DMS53 treated with DMSO at 0.1 percent for 48 hours (cell line): ENCODE measurements around the gene RHBDL1.

Source experiments
- DNase-seq: peaks from one replicate; lab custom pipeline; 2025; ENCODE audit not compliant: unreplicated experiment; lab: John Stamatoyannopoulos, UW

The RHBDL1 gene

DNA sequence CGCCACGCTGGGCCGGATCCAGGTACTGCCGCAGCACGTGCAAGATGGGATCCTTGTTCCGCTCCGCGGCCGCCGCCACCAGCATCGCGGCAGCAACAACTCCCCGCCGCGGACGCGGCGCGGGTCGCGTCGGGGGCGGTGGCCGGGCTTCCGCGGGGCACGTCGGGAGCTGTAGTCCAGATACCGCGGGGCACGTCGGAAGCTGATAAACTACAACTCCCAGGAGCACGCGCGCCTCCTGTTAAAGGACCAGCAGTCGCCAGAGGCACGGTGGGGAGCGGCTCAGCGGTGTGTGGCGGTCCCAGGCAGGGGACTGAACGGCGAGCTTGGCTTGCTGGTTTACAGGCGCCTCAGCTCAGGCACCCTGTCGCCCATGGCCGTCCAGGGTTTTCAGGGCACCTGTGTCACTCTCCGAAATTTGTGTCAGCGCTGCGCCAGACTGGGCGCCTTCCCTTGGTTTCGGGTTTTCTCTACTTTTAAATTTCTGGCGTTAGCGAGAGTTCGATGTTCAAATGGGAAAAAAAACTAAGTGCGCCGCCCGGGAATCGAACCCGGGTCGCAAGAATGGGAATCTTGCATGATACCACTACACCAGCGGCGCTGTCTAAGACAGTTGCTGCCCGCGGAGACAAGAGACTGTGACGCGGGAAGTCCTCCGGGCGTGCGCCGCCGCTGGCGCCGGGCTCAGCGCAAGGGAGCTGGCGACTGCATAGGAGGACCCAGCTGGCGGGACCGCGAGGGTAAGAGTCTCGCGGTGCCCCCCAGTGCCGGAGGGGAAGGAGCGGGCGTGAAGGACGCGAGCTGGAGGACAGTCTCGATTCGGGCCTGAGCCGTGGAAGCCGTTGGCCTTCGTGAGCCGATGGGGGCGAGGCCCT is 39.0 kb upstream of the RHBDL1 start, which contains the start of gene METTL26:
METTL26 (minus strand) TSS at position 100 of the 875 bp plus-strand sequence; CDS start at position 85, 15 bp downstream.
- DNase-seq = peak; percentile 78

DNA sequence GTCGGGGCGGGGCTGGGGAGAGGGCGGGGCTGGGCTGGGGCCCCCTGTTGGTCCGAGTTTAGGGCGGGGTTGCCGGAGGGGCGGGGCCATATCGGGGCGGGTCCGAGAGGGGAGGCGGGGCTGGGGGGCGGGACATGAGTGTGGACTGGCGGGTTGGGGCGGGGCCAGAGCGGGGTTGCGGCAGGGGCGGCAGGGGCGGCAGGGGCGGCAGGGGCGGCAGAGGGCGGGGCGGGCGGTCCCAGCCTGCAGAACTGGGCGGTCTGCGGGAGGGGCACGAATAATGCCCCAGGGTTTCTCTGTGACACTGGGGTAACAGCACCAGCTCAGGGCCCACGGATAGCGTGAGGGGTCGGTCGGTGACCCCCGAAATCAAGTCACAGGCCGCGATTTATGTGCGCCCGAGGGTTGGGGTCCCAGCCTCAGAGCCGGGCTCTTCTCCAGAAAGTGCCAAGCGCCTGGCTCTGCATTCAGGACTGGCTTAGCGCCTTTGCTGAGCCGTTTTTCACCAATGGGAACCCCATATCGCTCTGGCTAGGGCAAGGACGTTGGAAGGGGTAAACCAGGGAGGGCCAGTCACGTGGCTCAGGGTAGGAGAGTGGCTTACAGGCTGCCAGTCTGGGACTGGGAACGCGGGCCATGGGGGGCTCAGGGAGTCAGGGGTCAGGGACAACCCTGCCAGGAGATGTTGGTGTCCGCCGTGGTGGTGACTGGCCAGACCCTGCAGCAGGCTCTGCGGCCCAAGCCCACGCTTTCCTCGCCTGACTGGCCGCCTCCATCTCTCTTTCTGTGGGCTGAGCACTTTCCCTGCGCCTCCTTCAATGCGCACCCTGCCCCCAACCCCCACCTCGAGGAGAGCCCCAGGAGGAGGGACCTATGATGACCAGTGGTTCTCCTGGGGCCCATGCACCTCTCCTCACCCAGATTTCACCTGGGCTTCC is 38.1 kb upstream of the RHBDL1 start:
- no peak for DNase-seq

DNA sequence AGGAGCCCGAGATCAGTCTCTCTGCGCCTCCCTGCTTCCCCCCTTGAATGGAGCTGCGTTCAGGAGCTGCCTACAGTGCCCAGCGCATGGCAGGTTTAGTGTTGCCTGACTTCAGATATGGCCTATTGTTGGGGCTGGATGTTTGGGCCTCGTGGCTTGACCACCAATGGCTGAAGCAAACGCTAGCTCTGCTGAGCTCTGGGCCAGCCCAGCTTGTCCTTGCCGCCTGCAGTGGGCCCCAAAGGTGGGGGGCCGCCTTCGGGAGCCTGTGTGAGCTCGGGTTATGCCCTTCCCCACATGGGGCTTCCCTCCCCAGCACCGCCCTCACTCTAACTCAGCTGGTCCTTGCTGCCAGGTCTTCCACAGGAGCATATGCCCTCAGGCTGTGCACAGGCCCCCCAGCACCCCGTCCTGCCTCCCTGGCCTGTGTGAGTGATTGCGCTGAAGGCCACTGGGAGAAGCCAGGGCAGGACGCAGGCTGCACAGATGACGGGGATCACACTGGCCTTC is 37.4 kb upstream of the RHBDL1 start:
- DNase-seq = no peak

DNA sequence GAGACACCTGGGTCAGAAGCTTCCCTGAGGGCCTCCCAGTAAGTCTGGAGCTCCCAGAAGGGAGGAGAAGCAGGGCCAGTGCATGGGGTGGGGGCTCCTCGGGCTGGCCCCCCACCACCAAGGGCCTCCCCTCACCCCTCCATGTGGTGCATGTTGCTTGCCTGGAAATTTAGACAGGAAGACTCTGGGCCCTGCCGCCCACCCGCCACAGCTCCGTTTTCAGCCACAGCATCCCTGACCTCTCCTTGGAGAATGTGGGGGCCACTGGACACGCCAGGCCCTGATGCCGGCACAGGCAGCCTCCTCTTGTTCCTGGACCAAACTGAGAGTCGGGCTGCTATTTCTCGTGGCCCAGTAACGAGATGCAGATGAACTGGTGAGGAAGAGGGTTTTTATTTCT is 36.6 kb upstream of the RHBDL1 start:
- DNase-seq = no peak

DNA sequence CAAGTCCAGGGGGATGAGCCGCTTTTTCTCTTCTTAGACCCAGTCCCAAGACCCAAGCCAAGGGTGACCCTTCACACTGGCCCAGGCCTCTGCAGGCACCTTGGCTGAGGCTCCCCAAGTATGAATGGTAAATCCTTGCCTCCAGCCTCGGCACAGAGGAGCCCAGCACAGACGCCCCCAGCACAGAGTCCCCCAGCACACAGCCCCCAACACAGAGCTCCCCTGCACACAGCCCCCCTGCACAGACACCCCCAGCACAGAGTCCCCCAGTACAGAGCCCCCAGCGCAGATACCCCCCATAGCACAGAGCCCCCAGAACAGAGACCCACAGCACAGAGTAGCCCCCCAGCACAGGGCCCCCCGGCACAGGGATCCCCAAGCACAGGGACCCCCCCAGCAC is 34.9 kb upstream of the RHBDL1 start:
- no peak for DNase-seq

DNA sequence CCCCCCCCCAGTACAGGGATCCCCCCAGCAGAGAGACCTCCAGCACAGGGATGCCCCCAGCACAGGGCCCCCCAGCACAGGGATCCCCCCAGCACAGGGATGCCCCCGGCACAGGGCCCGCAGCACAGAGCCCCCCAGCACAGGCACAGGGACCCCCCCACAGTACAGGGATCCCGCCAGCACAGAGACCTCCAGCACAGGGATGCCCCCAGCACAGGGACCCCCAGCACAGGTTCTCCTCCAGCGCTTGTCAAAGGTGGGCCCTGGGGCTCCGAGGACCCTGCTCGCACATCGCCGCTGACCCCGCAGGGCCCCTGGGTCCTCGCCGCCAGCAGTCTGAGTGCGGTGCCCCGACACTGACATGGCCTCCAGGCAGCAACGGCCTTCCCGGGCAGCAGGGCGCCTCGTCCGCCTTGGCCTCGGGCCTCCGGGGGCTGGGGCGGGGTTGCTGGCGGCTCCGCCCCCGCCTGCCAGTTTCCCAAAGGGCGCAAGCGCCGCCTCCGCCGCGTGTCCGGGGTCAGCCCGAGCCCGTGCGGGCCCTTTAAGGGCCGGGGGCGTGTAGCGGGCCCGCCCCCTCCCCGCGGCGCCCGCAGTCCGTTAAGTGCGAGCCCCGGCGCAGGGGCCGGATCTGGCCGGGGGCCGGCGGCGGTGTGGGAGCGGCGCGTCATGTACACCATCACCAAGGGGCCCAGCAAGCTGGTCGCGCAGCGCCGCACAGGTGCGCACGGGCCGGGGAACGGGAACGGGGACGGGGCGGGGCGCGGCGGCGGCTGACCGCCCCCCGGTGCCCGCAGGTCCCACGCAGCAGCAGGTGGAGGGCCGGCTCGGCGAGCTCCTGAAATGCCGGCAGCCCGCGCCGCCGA is 33.9 kb upstream of the RHBDL1 start, which contains the start of gene MCRIP2:
MCRIP2 (plus strand) TSS at position 503 of the 863 bp plus-strand sequence; CDS start at position 667, 164 bp downstream.
- peak; percentile 44 for DNase-seq

DNA sequence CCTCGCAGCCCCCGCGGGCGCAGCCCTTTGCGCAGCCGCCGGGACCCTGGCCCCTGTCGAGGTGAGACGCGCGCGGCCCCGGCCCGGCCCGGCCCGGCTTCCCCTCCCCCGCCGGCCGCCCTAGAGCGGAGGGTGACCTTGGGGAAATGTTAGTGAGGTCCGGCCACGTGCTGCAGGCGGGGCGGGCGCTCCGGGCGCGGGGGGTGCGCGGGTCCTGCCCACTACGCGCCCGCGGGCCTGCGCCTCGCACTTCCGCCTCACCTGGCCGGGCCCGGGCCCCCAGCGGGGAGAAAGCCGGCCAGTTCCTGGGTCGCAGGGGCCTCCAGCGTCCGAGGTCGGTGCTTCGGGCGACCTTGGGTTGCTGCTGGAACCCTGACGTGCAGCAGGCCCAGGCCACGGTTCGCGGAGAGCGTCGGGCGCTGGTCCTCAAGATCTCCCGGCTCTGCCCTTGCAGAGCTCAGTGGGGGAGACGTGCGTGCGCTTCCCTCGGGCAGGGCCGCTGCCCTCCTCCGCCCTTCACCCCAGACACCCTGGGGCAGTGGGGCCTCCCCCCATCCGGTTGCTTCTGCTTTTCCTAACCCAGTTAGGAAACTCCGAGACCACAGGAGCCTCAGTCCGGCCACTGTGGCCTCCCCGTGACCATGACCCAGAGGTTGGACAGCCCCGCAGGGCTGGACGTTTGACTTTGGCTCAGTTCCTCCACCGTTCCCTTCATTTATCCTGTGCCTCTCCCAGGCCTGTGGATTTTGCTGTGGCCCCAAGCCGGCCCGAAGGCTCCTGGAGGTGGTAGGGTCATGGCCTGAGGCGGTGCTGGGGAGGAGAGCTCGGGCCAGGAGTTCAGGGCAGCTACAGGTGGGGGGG is 33.1 kb upstream of the RHBDL1 start:
- DNase-seq = peak; percentile 40

DNA sequence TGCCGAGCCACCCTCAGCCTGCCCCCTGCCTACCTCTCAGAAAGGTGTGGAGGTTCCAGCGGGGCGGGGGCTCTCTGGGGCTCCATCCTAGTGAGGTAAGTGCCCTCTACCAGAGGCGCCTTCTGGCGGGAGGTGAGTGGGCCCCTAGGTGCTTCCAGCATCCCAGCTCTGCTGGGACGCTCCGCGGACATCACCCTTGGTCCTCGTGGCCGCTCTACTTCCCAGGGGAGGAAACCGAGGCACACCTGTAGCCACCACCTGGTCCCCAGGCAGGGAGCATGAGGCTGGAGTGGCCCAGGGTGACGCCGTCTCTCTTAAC is 32.5 kb upstream of the RHBDL1 start:
- no peak for DNase-seq

DNA sequence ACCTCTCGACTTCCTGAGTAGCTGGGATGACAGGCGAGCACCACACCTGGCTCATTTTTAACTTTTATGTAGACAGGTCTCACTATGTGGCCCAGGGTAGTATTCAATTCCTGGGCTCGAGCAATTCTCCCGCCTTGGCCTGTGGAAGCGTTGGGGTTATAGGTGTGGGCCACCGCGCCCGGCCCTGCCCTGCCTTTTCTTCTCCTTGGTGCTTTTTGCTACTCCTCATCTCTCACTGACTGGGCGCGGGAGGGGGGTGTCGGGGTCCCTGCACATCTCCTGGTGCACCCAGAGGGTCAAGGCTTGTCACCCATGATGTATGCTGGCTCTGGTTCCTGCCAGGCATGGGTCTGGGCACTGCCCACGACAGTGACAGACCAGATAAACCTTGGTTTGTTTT is 30.9 kb upstream of the RHBDL1 start:
- no peak for DNase-seq

DNA sequence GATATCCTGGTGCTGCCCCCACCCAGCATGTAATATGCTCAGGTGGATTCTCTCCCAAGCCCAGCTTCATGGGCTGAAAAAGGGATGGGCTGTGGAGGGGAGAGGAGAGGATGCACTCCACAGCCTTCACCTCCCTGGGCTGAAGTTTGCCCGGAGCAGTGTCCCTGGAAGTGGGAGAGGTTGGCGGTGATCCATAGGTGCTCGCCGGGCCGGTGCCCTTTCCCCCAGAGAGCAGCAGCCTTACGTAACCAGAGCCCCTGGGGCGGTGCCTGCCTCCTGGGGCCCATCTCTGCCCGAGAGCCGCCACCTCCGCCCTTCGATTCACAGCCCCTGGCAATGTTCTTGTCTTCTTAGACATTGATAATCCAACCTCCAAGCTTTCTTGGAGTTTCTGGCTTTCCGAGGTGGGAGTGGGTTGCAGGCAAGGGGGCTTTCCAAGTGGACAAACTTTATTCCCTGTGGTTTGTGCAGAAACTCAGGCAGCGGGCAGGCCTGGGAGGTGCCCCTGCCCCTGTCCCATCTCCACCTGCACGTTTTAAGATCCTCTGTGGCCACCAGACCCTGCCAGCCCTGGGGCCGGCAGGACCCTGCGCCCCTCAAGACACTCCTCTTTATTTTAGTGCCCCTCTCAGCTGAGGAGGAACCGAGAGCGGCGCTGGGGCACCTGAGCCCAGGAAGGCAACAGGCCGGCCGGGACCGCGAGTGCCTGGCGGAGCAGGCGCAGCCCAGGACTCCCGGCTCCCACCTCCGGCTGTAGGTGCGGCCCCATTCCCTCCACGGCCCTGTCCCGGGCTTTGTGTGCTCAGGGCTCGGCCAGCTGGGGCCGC is 29.4 kb upstream of the RHBDL1 start:
- DNase-seq = no peak

DNA sequence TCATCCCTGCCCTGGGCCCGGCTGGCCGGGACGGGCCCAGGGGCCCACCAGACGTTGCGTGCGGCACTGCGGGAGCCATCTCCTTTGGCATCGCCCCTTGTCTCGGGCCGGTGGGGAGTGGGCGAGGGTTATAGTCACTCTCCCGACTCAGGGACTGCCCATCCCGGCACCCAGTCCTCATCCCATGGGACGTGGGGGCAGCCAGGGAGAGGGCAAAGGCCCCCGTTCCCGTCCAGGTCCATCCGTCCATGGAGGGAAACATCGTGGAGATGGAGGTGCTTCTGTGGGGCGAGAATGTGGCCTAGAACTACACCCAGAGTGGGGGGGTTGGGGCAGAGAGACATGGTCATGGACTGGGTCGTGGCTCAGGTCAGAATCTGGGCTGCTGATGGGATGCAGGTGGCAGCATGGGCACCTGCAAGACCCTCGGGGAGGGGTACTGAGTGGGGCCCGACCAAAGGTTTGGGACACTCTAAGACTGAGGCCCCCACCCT is 28.7 kb upstream of the RHBDL1 start:
- no peak for DNase-seq

DNA sequence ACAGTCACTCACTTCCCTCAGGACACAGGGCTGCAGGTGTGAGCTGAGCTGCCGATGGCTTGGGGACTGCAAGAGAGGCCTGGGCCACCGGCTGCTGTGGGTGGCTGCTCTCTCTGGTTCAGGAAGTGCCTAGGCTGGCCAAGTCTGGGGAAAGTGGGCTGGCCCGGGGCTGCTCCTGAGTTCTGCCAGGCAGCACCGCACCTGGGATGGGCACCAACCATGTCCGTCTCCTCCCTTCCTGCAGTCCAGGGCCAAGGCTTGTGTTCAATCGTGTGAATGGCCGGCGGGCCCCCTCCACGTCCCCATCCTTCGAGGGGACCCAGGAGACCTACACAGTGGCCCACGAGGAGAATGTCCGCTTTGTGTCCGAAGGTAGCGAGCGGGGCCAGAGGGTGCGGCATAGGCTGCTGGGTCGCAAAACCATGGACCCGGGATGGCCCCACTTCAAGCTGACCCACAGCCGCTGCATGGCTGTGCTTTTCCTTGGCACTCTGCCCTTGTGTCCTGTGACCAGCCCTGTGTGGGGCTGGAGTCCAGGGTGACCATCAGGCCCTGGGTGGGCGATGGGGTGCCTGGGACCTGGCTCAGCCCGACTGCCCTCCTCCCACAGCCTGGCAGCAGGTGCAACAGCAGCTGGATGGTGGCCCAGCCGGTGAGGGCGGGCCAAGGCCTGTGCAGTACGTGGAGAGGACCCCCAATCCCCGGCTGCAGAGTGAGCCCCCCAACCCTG is 28.1 kb upstream of the RHBDL1 start:
- no peak for DNase-seq

DNA sequence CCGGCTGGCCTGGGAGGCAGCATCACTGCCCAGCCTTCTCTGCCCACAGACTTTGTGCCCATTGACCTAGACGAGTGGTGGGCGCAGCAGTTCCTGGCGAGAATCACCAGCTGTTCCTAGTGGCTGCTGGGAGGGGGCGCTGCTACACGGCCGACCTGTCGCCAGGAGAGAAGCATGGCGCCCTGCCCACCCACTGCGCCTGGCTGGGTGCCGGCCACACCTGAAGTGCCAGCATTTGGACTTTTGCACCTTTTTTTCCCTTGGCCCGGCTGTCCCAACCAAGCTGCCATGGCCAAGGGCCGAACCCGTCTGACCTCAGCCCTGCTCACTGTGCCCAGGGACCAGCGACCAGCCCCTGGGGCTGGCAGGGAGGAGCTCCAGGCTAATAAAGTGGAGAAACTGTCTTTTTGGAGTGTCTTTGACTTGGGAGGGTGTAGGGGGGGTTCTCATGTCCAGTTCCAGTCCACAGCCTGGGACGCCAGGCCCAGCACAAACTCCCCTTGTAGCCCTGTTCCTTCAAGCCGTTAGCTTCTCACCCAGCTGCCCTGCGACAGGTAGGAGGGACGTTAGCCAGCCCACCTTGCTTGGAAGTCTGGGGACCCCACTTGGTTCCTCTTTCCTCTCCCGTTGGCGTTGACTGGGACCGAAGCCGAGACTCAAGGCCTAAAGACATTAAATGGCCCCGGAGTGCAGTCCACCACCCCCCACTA is 27.2 kb upstream of the RHBDL1 start:
- no peak for DNase-seq

DNA sequence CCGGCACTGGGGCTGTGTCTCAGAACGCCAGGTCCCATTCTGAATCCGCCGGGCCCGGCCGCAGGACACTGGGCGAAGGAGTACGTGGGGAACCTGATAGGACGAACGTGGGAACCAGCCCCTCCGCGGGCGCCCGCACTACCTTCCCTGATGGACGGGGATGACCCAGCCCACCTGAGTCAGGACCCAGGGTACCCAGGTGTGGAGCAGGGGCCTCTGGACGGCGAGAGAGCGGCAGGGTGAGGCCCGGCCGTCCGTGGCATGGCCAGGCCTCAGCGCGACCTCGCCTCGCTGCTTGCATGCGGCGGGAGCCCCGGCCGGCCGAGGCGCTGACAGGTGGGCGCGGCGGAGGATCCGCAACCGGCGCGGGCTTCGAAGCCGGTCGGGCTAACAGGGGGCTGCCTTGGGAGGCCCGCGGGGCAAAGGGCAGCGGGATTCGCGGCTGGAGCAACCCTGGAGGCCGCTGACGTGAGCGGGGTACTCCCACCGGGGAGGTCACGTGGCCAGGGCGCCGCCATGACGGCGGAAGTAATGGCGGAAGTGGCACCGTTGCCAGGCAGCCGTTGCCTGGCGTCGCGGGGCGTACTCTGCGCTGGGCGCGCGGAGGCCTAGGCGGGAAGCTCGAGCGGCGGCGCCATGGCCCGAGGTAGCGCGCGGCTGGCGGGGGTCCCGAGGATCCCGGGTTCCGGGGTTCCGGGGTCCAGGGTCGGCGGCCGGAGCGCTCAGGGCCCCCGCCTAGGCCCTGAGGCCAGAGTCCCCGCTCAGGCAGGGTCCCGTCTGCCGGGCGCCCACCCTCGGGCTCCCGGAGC is 26.5 kb upstream of the RHBDL1 start, which contains the start of gene WDR90:
WDR90 (plus strand) TSS at position 585 of the 809 bp plus-strand sequence; CDS start at position 637, 52 bp downstream.
- peak; percentile 74 for DNase-seq

DNA sequence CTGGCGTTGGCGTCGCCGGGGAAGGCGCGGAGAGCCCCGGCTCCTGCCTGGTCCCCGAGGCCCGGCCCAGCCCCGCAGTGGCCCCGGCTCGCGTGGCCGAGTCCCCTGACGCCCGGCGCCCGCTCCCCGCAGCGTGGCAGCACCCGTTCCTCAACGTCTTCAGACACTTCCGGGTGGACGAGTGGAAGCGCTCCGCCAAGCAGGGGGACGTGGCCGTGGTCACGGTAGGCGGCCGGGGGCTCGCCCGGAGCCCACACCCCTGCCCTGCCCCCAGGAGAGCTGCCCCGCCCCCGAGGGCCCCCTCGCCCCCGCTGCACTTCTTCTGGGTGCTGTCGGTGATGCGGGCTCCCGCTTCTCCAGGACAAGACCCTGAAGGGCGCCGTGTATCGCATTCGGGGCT is 25.8 kb upstream of the RHBDL1 start:
- DNase-seq = no peak

DNA sequence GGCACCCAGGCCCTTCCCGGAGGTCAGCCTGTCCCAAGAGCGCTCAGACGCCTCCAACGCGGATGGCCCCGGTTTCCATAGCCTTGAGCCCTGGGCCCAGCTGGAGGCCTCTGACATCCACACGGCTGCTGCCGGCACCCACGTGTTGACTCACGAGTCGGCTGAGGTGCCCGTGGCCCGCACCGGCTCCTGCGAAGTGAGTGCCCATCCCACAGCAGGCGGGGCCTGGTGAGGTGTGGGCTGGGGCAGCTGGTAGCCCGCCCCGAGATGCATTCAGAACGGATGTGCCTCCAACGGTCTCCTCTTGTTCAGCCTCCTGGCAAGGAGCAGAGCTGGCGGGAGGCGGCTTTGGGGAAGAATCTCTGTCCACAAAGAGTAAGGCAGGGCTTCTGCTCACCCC is 23.6 kb upstream of the RHBDL1 start:
- no peak for DNase-seq
